Fibroblast of pulmonary artery (primary cell): Measurements from ENCODE around the gene GTF3C1.

Experiments used
- DNase-seq: peaks from one replicate; pipeline ENCODE4 v3.0.0-alpha.2; 2010; ENCODE audit warnings: low read depth
- H3K4me3 ChIP-seq: replicated peaks from 2 replicates; pipeline ENCODE4 v1.5.1; 2011; ENCODE audit warnings: low read depth, mild to moderate bottlenecking, control low read depth, low read length, moderate library complexity
- TF ChIP-seq, protein P1 (sequence below): IDR thresholded peaks from 2 replicates; pipeline ENCODE4 v1.5.1; 2011; ENCODE audit warnings: mild to moderate bottlenecking, control low read depth, low read length, inconsistent platforms; ENCODE audit errors: missing control alignments

The GTF3C1 gene

GRCh38 chr16:27429981-27430441 lies 119.7 kb downstream of the GTF3C1 start:
- TF ChIP-seq, protein P1, sequence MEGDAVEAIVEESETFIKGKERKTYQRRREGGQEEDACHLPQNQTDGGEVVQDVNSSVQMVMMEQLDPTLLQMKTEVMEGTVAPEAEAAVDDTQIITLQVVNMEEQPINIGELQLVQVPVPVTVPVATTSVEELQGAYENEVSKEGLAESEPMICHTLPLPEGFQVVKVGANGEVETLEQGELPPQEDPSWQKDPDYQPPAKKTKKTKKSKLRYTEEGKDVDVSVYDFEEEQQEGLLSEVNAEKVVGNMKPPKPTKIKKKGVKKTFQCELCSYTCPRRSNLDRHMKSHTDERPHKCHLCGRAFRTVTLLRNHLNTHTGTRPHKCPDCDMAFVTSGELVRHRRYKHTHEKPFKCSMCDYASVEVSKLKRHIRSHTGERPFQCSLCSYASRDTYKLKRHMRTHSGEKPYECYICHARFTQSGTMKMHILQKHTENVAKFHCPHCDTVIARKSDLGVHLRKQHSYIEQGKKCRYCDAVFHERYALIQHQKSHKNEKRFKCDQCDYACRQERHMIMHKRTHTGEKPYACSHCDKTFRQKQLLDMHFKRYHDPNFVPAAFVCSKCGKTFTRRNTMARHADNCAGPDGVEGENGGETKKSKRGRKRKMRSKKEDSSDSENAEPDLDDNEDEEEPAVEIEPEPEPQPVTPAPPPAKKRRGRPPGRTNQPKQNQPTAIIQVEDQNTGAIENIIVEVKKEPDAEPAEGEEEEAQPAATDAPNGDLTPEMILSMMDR: no peak
- no peak for DNase-seq
- no peak overlapping the region for H3K4me3 ChIP-seq

- no peak for DNase-seq
- H3K4me3 ChIP-seq: no peak overlapping the region
- TF ChIP-seq, protein P1: no peak
These were observed 120.3 kb downstream of the GTF3C1 start for GRCh38 chr16:27429330-27429871.

GRCh38 chr16:27428026-27428785 lies 121.5 kb downstream of the GTF3C1 start:
- TF ChIP-seq, protein P1: no peak
- DNase-seq: no peak
- H3K4me3 ChIP-seq: no peak overlapping the region

- H3K4me3 ChIP-seq: no peak overlapping the region
- no peak for DNase-seq
These were observed 122.2 kb downstream of the GTF3C1 start for GRCh38 chr16:27427538-27427937.

GRCh38 chr16:27426423-27427408 lies 123.0 kb downstream of the GTF3C1 start:
- TF ChIP-seq, protein P1: no peak
- peak; percentile 86 for DNase-seq
- H3K4me3 ChIP-seq: no peak overlapping the region

More at GRCh38 chr16:27427538-27427937, 122.2 kb downstream of the GTF3C1 start:
- TF ChIP-seq, protein P1: no peak

- no peak overlapping the region for H3K4me3 ChIP-seq
- no peak for DNase-seq
- TF ChIP-seq, protein P1: no peak
These were observed 123.8 kb downstream of the GTF3C1 start for GRCh38 chr16:27425961-27426360.
